H9 (cell line): ENCODE measurements around the gene ATP8A2. TPM values are rescaled to one million over a fixed set of nuclear protein-coding genes. Genes with fewer than 3 reads are reported as not detected.

Source experiments
- DNase-seq: peaks from one replicate; pipeline ENCODE4 v3.0.0-alpha.2; 2017
- H2AFZ ChIP-seq: one replicate; pipeline ENCODE4 v1.6.1; 2013; ENCODE audit warnings: mild to moderate bottlenecking, low read length, control low read depth, moderate library complexity
- H2AK5ac ChIP-seq: 2 replicates; pipeline ENCODE4 v1.6.1; 2013; ENCODE audit warnings: low read length, control low read depth, mixed read lengths; ENCODE audit not compliant: insufficient read length
- H2BK120ac ChIP-seq: one replicate; pipeline ENCODE4 v1.6.1; 2013; ENCODE audit warnings: low read depth, mild to moderate bottlenecking, low read length, control low read depth, inconsistent platforms; ENCODE audit not compliant: poor library complexity, severe bottlenecking
- H2BK12ac ChIP-seq: 2 replicates; pipeline ENCODE4 v1.6.1; 2013; ENCODE audit warnings: low read length, control low read depth, mixed read lengths, low read depth; ENCODE audit not compliant: insufficient read length
- H2BK15ac ChIP-seq: 2 replicates; pipeline ENCODE4 v1.6.1; 2013; ENCODE audit warnings: low read depth, low read length, control low read depth
- H2BK20ac ChIP-seq: one replicate; pipeline ENCODE4 v1.6.1; 2013; ENCODE audit warnings: low read depth, mild to moderate bottlenecking, low read length, control low read depth, inconsistent platforms; ENCODE audit not compliant: poor library complexity, severe bottlenecking
- H2BK5ac ChIP-seq: 2 replicates; pipeline ENCODE4 v1.6.1; 2013; ENCODE audit warnings: low read length, control low read depth, mixed read lengths; ENCODE audit not compliant: insufficient read length
- H3K14ac ChIP-seq: 2 replicates; pipeline ENCODE4 v1.6.1; 2013; ENCODE audit warnings: low read length, control low read depth; ENCODE audit not compliant: insufficient read depth
- H3K18ac ChIP-seq: 2 replicates; pipeline ENCODE4 v1.6.1; 2013; ENCODE audit warnings: low read depth, mild to moderate bottlenecking, mixed read lengths, low read length, control low read depth; ENCODE audit not compliant: insufficient read length
- H3K23ac ChIP-seq: 2 replicates; pipeline ENCODE4 v1.6.1; 2013; ENCODE audit warnings: low read length, control low read depth, mixed read lengths, low read depth; ENCODE audit not compliant: insufficient read length
- H3K23me2 ChIP-seq: 2 replicates; pipeline ENCODE4 v1.6.1; 2013; ENCODE audit warnings: low read depth, mild to moderate bottlenecking, mixed read lengths, low read length, control low read depth; ENCODE audit not compliant: insufficient read length, poor library complexity, severe bottlenecking
- H3K27ac ChIP-seq: 2 replicates; pipeline ENCODE4 v1.5.1; 2013; ENCODE audit warnings: low read length, control low read depth, mixed read lengths, low read depth; ENCODE audit not compliant: insufficient read length
- H3K27me3 ChIP-seq: 2 replicates; pipeline ENCODE4 v1.6.1; 2013; ENCODE audit warnings: low read length, control low read depth, inconsistent platforms; ENCODE audit not compliant: insufficient read depth
- H3K4ac ChIP-seq: 2 replicates; pipeline ENCODE4 v1.6.1; 2013; ENCODE audit warnings: low read depth, mild to moderate bottlenecking, control low read depth, inconsistent platforms, low read length, moderate library complexity
- H3K4me1 ChIP-seq: 2 replicates; pipeline ENCODE4 v1.6.1; 2013; ENCODE audit warnings: low read length, control low read depth, inconsistent platforms; ENCODE audit not compliant: insufficient read depth
- H3K4me2 ChIP-seq: 2 replicates; pipeline ENCODE4 v1.6.1; 2013; ENCODE audit warnings: low read length, control low read depth, mixed read lengths; ENCODE audit not compliant: insufficient read length, insufficient read depth
- H3K56ac ChIP-seq: 2 replicates; pipeline ENCODE4 v1.6.1; 2013; ENCODE audit warnings: low read depth, mild to moderate bottlenecking, mixed read lengths, low read length, control low read depth; ENCODE audit not compliant: insufficient read length
- H3K79me1 ChIP-seq: 2 replicates; pipeline ENCODE4 v1.6.1; 2013; ENCODE audit warnings: low read depth, mild to moderate bottlenecking, moderate library complexity, low read length, control low read depth, inconsistent platforms; ENCODE audit not compliant: insufficient read depth, poor library complexity, severe bottlenecking
- H3K79me2 ChIP-seq: 2 replicates; pipeline ENCODE4 v1.6.1; 2013; ENCODE audit warnings: low read length, control low read depth, inconsistent platforms; ENCODE audit not compliant: insufficient read depth
- H3K9ac ChIP-seq: 2 replicates; pipeline ENCODE4 v1.6.1; 2013; ENCODE audit warnings: low read length, control low read depth, mixed read lengths; ENCODE audit not compliant: insufficient read length; ENCODE audit errors: extremely low read depth
- H3K9me3 ChIP-seq: one replicate; pipeline ENCODE4 v1.6.1; 2013; ENCODE audit warnings: low read depth, low read length, inconsistent platforms; ENCODE audit not compliant: control insufficient read depth
- H3T11ph ChIP-seq: one replicate; pipeline ENCODE4 v1.6.1; 2013; ENCODE audit warnings: mild to moderate bottlenecking, low read length, control low read depth, inconsistent platforms
- H4K20me1 ChIP-seq: one replicate; pipeline ENCODE4 v1.6.1; 2013; ENCODE audit not compliant: control insufficient read depth, insufficient read length, insufficient read depth
- H4K5ac ChIP-seq: 2 replicates; pipeline ENCODE4 v1.6.1; 2013; ENCODE audit warnings: low read depth, mild to moderate bottlenecking, mixed read lengths, low read length, control low read depth; ENCODE audit not compliant: insufficient read length
- H4K8ac ChIP-seq: replicated peaks from 2 replicates; pipeline ENCODE4 v1.6.1; 2013; ENCODE audit warnings: low read length, control low read depth, mixed read lengths, low read depth; ENCODE audit not compliant: insufficient read length
- H4K91ac ChIP-seq: 2 replicates; pipeline ENCODE4 v1.6.1; 2013; ENCODE audit warnings: low read depth, mild to moderate bottlenecking, moderate library complexity, mixed read lengths, low read length, control low read depth; ENCODE audit not compliant: insufficient read length
- H3K27ac Mint-ChIP-seq, 3 experiments: 2 replicates in 2 of 3; 3 replicates in 1 of 3; pipeline ENCODE4 v1.8.0; 2020 to 2021; ENCODE audit warnings: mixed read lengths in 3 of 3, mild to moderate bottlenecking in 1 of 3, moderate library complexity in 1 of 3
- H3K27me3 Mint-ChIP-seq: 2 replicates; pipeline ENCODE4 v1.8.0; 2021; ENCODE audit warnings: low read depth, mild to moderate bottlenecking, moderate library complexity, mixed read lengths
- H3K36me3 Mint-ChIP-seq, 3 experiments: 2 replicates in 2 of 3; 3 replicates in 1 of 3; pipeline ENCODE4 v1.8.0; 2020 to 2021; ENCODE audit warnings: low read depth in 3 of 3, mixed read lengths in 3 of 3; ENCODE audit not compliant: insufficient read depth in 1 of 3
- H3K4me1 Mint-ChIP-seq, 2 experiments: 2 replicates each; pipeline ENCODE4 v1.8.0; 2020; ENCODE audit warnings: mixed read lengths in 2 of 2
- H3K4me3 Mint-ChIP-seq, 2 experiments: 2 replicates in 1 of 2; 3 replicates in 1 of 2; pipeline ENCODE4 v1.8.0; 2020 to 2021; ENCODE audit warnings: mild to moderate bottlenecking in 2 of 2, mixed read lengths in 2 of 2, moderate library complexity in 1 of 2
- H3K9me3 Mint-ChIP-seq, 2 experiments: 2 replicates in 1 of 2; 3 replicates in 1 of 2; pipeline ENCODE4 v1.8.0; 2020; ENCODE audit warnings: mild to moderate bottlenecking in 2 of 2, mixed read lengths in 2 of 2, moderate library complexity in 1 of 2
- CTCF ChIP-seq: fragments of 200-600 bp; sonication (generic); conservative IDR thresholded peaks from 3 replicates; pipeline ENCODE4 v1.8.0; 2021; ENCODE audit warnings: antibody characterized with exemption, mild to moderate bottlenecking
- WGBS: extraction: QIAGEN DNeasy Blood & Tissue Kit; methylation state at CpG from one replicate; pipeline ENCODE4 v1.1.7; 2013; ENCODE audit warnings: missing lambda C conversion rate, low lambda C conversion rate, mixed read lengths; ENCODE audit not compliant: insufficient read length; ENCODE audit errors: extremely low coverage; 5-methylcytosine and 5-hydroxymethylcytosine counted together
- total RNA-seq: library from RNA; stranded (reverse); gene quantifications from 2 replicates; pipeline ENCODE4 v1.2.1, GENCODE V29; 2021

Gene ATP8A2
- total RNA-seq, 1 experiment from 2014 or later = 18.2 TPM

- Histone ChIP-seq H3K9me3 (no peaks in the 10 kb centered on the region), H2BK12ac (no peak overlapping the region), H3K79me2 (no peaks in the 10 kb centered on the region), H4K8ac (no peak overlapping the region), H3K56ac (no peak overlapping the region), H3K4me2 (no peak overlapping the region), H3K9ac (no peak overlapping the region), H2AK5ac (no peak overlapping the region), H3K4ac (no peak overlapping the region), H4K91ac (no peak overlapping the region), H3K23ac (no peak overlapping the region), H2BK120ac (no peak overlapping the region), H2AFZ (no peak overlapping the region), H3K27ac (no peak overlapping the region), H3K18ac (no peak overlapping the region), H4K20me1 (no peaks in the 10 kb centered on the region), H3K23me2 (no peaks in the 10 kb centered on the region), H3K4me1 (peaks cover 11% of the 10 kb centered on the region; the same call in 1 of the 2 replicates), H2BK5ac (no peak overlapping the region), H3T11ph (no peak overlapping the region), H3K27me3 (no peaks in the 10 kb centered on the region), H3K79me1 (no peaks in the 10 kb centered on the region), H2BK15ac (no peak overlapping the region), H2BK20ac (no peak overlapping the region), H3K14ac (no peak overlapping the region; the same call in 1 of the 2 replicates), H4K5ac (no peak overlapping the region)
- TF ChIP-seq CTCF = no peak
- no peak overlapping the region for H3K27ac Mint-ChIP-seq
- no peak overlapping the region for H3K4me3 Mint-ChIP-seq
- DNase-seq = no peak
- H3K4me1 Mint-ChIP-seq = peaks cover 24 to 29% of the 10 kb centered on the region in 2 experiments
- peaks cover 3 to 13% of the 10 kb centered on the region in 2 experiments; a peak in 4 of 5 replicates for H3K9me3 Mint-ChIP-seq
- H3K36me3 Mint-ChIP-seq = no peaks in the 10 kb centered on the region; a peak in 2 of 7 replicates
- H3K27me3 Mint-ChIP-seq = no peaks in the 10 kb centered on the region
- no CpG with 5 or more reads among the region's 1 CpG for WGBS
Observed at GRCh38 chr13:25415241-25415640, 43.5 kb downstream of the ATP8A2 start.
